NT2/D1 (cell line): ENCODE data around the gene RNASE7.

Experiments
- YY1 ChIP-seq: IDR thresholded peaks from 2 replicates; pipeline ENCODE4 v1.6.1; 2011; ENCODE audit not compliant: insufficient read length, insufficient read depth
- ZNF274 ChIP-seq: IDR thresholded peaks from 2 replicates; pipeline ENCODE4 v1.6.1; 2011; ENCODE audit warnings: mild to moderate bottlenecking, low read depth, low read length

- TF ChIP-seq YY1, result no peak
- TF ChIP-seq ZNF274, result no peak
Measured at GRCh38 chr14:21039585-21040369, 2.4 kb upstream of the RNASE7 start.
